Measurements from ENCODE around the gene HOXD11. TPM values are rescaled to one million over a fixed set of nuclear protein-coding genes. Genes with fewer than 3 reads are reported as not detected.

HOXD11 gene
- total and polyA plus RNA-seq, 2 of the 4 experiments (the other 2 are of a cell fraction): not detected

- dilution Hi-C loops (cut with HindIII; ENCODE audit: low sequenced_read_pairs, unreplicated experiment): no loop called here
- no peak overlapping the region for H3K9ac ChIP-seq (ENCODE audit: low read depth, low read length)
- no peak overlapping the region for H2BK15ac ChIP-seq (ENCODE audit: low read depth, low read length)
- H2AK9ac ChIP-seq (replicated peaks; ENCODE audit: low read depth, low read length, poor library complexity): no peak overlapping the region
- H3K4ac ChIP-seq (ENCODE audit: low read depth, low read length): no peak overlapping the region
- H3K4me2 ChIP-seq (ENCODE audit: low read depth, low read length): no peak overlapping the region
- no peak overlapping the region for H3K18ac ChIP-seq (ENCODE audit: low read depth, low read length)
- no peak overlapping the region for H3K56ac ChIP-seq (ENCODE audit: extremely low read depth, insufficient read depth, low read length)
- ChIA-PET POLR2A (ENCODE audit: unreplicated experiment) (no interaction called here), CTCF (no interaction called here)
- no peak overlapping the region for H2AK5ac ChIP-seq (ENCODE audit: low read depth, low read length)
- no peaks in the 10 kb centered on the region for H3K9me1 ChIP-seq (ENCODE audit: insufficient read depth, low read length)
- H2AFZ ChIP-seq (replicated peaks; ENCODE audit: low read length, poor library complexity): no peak overlapping the region
- WGBS, 2 experiments (ENCODE audit: extremely low coverage in 2 of 2, insufficient read length in 1 of 2): 3% methylated on average over 29 of the region's 59 CpGs; no CpG with 5 or more reads in 1 of the 2 experiments
- ATAC-seq (ENCODE audit: low read depth) (no peak), DNase-seq (no peak)
- TF ChIP-seq USF2 (IDR thresholded peaks at IDR 0.05; ENCODE audit: low read depth, low read length) (no peak), SMC3 (IDR thresholded peaks at IDR 0.05; ENCODE audit: low read depth, low read length) (no peak), RFX5 (IDR thresholded peaks at IDR 0.05; ENCODE audit: low read depth, low read length) (no peak), MAZ (IDR thresholded peaks at IDR 0.05; ENCODE audit: borderline replicate concordance, low read depth, low read length) (no peak), CTCF (conservative IDR thresholded peaks at IDR 0.05; ENCODE audit: low read depth, low read length) (no peak), FOS (IDR thresholded peaks at IDR 0.05; ENCODE audit: low read depth, low read length) (no peak), ELK1 (IDR thresholded peaks at IDR 0.05; ENCODE audit: borderline replicate concordance, low read depth, low read length) (no peak), MAFK (IDR thresholded peaks at IDR 0.05; ENCODE audit: low read depth, low read length) (no peak), CHD1 (IDR thresholded peaks at IDR 0.05; ENCODE audit: low read depth, low read length) (no peak), CEBPB (IDR thresholded peaks at IDR 0.05; ENCODE audit: low read depth, low read length) (no peak), NFE2L2 (IDR thresholded peaks at IDR 0.05; ENCODE audit: low read depth, low read length) (no peak), POLR2A (IDR thresholded peaks at IDR 0.05; ENCODE audit: low read depth, low read length) (no peak), BHLHE40 (IDR thresholded peaks at IDR 0.05; ENCODE audit: low read depth, low read length) (no peak)
- no TSS peak for BruUV-seq (replicated peaks)
- H3K14ac ChIP-seq (replicated peaks; ENCODE audit: low read depth, low read length): no peak overlapping the region
- no peaks in the 10 kb centered on the region for H4K20me1 ChIP-seq (ENCODE audit: insufficient read depth, low read length)
- H2BK120ac ChIP-seq (ENCODE audit: low read depth, low read length): no peak overlapping the region
- in situ Hi-C loops (cut with MboI; ENCODE audit: low sequenced_read_pairs): no loop called here
- no peak overlapping the region for H3K27ac ChIP-seq (ENCODE audit: insufficient read depth, low read length)
- H3K79me1 ChIP-seq (ENCODE audit: low read depth in 1 of 2, low read length in 2 of 2): no peaks in the 10 kb centered on the region
- H2BK20ac ChIP-seq (ENCODE audit: low read depth, low read length): no peak overlapping the region
- no peak overlapping the region for H4K8ac ChIP-seq (ENCODE audit: low read depth in 2 of 2, low read length in 2 of 2)
- H3K4me1 ChIP-seq (ENCODE audit: control insufficient read depth, insufficient read depth, low read length): no peaks in the 10 kb centered on the region
- H3K23ac ChIP-seq (ENCODE audit: low read depth, low read length): no peak overlapping the region
- H3K4me3 ChIP-seq (ENCODE audit: insufficient read depth, low read depth, low read length): no peak overlapping the region
- H4K5ac ChIP-seq (ENCODE audit: low read depth, low read length): no peak overlapping the region
- H3K36me3 ChIP-seq (ENCODE audit: control insufficient read depth, insufficient read depth, low read length): no peaks in the 10 kb centered on the region
- peaks cover 5% of the 10 kb centered on the region for H3K9me3 ChIP-seq (ENCODE audit: control insufficient read depth, insufficient read depth, low read length)
- intact Hi-C loops (cut with micrococcal nuclease): no loop called here
- H3K27me3 ChIP-seq (ENCODE audit: control insufficient read depth, insufficient read depth, low read length): peaks cover 93% of the 10 kb centered on the region
- no peak overlapping the region for H2BK5ac ChIP-seq (ENCODE audit: low read depth, low read length, poor library complexity, severe bottlenecking)
- H4K91ac ChIP-seq (ENCODE audit: insufficient read depth, low read depth, low read length): no peak overlapping the region
These were observed 676 bp downstream of the HOXD11 start for GRCh38 chr2:176107731-176108181.
